H1 (cell line): ENCODE data around the gene OLFML2A. TPM values are rescaled to one million over a fixed set of nuclear protein-coding genes. Genes with fewer than 3 reads are reported as not detected.
A peak's percentile ranks its signal among the peaks of the same experiment; 100 is the strongest.

Source experiments
- CBX8 ChIP-seq: fragments of 300-800, 300-1000 bp; sonication (generic); IDR thresholded peaks from 2 replicates; pipeline ENCODE4 v1.7.1; 2016; ENCODE audit warnings: low read depth, low read length, borderline replicate concordance
- CEBPB ChIP-seq: IDR thresholded peaks from 2 replicates; pipeline ENCODE4 v1.6.1; 2012; ENCODE audit warnings: low read depth, low read length
- CHD1 ChIP-seq: IDR thresholded peaks from 2 replicates; pipeline ENCODE4 v1.6.1; 2012; ENCODE audit warnings: low read depth, low read length, improper control_type of control experiment
- CREB1 ChIP-seq: IDR thresholded peaks from 2 replicates; pipeline ENCODE4 v1.6.1; 2012; ENCODE audit warnings: inconsistent platforms
- EGR1 ChIP-seq: IDR thresholded peaks from 2 replicates; pipeline ENCODE4 v1.6.1; 2011; ENCODE audit warnings: low read depth, low read length, borderline replicate concordance
- EZH2 ChIP-seq: fragments of 200-600 bp; sonication (generic); IDR thresholded peaks from 2 replicates; pipeline ENCODE4 v1.7.1; 2012; ENCODE audit warnings: low read depth, mild to moderate bottlenecking, moderate library complexity, low read length, inconsistent platforms; ENCODE audit not compliant: severe bottlenecking
- FOSL1 ChIP-seq: IDR thresholded peaks from 2 replicates; pipeline ENCODE4 v1.6.1; 2011; ENCODE audit warnings: mild to moderate bottlenecking, low read depth, low read length, moderate library complexity; ENCODE audit not compliant: insufficient read depth
- GABPA ChIP-seq: IDR thresholded peaks from 2 replicates; pipeline ENCODE4 v1.6.1; 2011; ENCODE audit warnings: mild to moderate bottlenecking, low read length, moderate library complexity, borderline replicate concordance; ENCODE audit not compliant: insufficient read depth
- GTF2F1 ChIP-seq: IDR thresholded peaks from 2 replicates; pipeline ENCODE4 v1.6.1; 2012; ENCODE audit warnings: low read depth, low read length, improper control_type of control experiment, borderline replicate concordance
- JUND ChIP-seq: IDR thresholded peaks from 2 replicates; pipeline ENCODE4 v1.6.1; 2011; ENCODE audit warnings: mild to moderate bottlenecking, improper control_type of control experiment, low read length
- KDM4A ChIP-seq: IDR thresholded peaks from one replicate; pipeline ENCODE4 v1.7.1; 2012; ENCODE audit warnings: low read depth, mild to moderate bottlenecking, moderate library complexity, low read length, inconsistent platforms; ENCODE audit not compliant: severe bottlenecking
- PHF8 ChIP-seq: fragments of 200-600 bp; sonication (generic); conservative IDR thresholded peaks from 2 replicates; pipeline ENCODE4 v1.7.1; 2012; ENCODE audit warnings: low read depth, mild to moderate bottlenecking, inconsistent platforms, low read length, moderate library complexity
- POU5F1 ChIP-seq: IDR thresholded peaks from 2 replicates; pipeline ENCODE4 v1.6.1; 2011; ENCODE audit warnings: low read depth, mild to moderate bottlenecking, low read length, moderate library complexity
- RBBP5 ChIP-seq: IDR thresholded peaks from 2 replicates; pipeline ENCODE4 v1.7.1; 2012; ENCODE audit warnings: low read depth, mild to moderate bottlenecking, inconsistent platforms, low read length, moderate library complexity, borderline replicate concordance
- SRF ChIP-seq: IDR thresholded peaks from 2 replicates; pipeline ENCODE4 v1.6.1; 2011; ENCODE audit warnings: mild to moderate bottlenecking, low read depth, low read length, moderate library complexity
- TAF1 ChIP-seq: IDR thresholded peaks from 2 replicates; pipeline ENCODE4 v1.6.1; 2011; ENCODE audit warnings: mild to moderate bottlenecking, low read depth, low read length
- TBP ChIP-seq: IDR thresholded peaks from 2 replicates; pipeline ENCODE4 v1.6.1; 2011; ENCODE audit warnings: low read depth, low read length, improper control_type of control experiment
- TEAD4 ChIP-seq: IDR thresholded peaks from 2 replicates; pipeline ENCODE4 v1.6.1; 2012; ENCODE audit warnings: low read depth, low read length, inconsistent platforms, mixed read lengths
- polyA plus RNA-seq, 7 experiments: library from polyadenylated mRNA; depleted of rRNA in 3 of 7; stranded (reverse) in 5 of 7; unstranded in 2 of 7; fragments of >200 nt in 5 of 7; fragments of 200-250 nt in 2 of 7; gene quantifications; 1 replicate in 5 of 7; 2 replicates in 1 of 7; 4 replicates in 1 of 7; pipeline versions ENCODE4 v1.2.1 to v1.2.3, GENCODE V29; 2011 to 2013; ENCODE audit warnings: missing spikeins in 2 of 7, mixed read lengths in 2 of 7
- total RNA-seq: library from RNA; stranded (reverse); fragmentation: NEBNext Ultra II Directional; extraction: Animal tissue kit (Norgen Biotek cat#: 25700); gene quantifications from 2 replicates; pipeline ENCODE4 v1.2.1, GENCODE V29; 2021
- TF ChIP-seq, protein P1 (sequence below): IDR thresholded peaks from 2 replicates; pipeline ENCODE4 v1.6.1; 2011; ENCODE audit warnings: low read length, improper control_type of control experiment

The OLFML2A gene
- total and polyA plus RNA-seq, 2 of the 8 experiments (the other 6 are each of a cell fraction or from before 2014, with no cell fraction given): 7.8 to 11.5 TPM

DNA sequence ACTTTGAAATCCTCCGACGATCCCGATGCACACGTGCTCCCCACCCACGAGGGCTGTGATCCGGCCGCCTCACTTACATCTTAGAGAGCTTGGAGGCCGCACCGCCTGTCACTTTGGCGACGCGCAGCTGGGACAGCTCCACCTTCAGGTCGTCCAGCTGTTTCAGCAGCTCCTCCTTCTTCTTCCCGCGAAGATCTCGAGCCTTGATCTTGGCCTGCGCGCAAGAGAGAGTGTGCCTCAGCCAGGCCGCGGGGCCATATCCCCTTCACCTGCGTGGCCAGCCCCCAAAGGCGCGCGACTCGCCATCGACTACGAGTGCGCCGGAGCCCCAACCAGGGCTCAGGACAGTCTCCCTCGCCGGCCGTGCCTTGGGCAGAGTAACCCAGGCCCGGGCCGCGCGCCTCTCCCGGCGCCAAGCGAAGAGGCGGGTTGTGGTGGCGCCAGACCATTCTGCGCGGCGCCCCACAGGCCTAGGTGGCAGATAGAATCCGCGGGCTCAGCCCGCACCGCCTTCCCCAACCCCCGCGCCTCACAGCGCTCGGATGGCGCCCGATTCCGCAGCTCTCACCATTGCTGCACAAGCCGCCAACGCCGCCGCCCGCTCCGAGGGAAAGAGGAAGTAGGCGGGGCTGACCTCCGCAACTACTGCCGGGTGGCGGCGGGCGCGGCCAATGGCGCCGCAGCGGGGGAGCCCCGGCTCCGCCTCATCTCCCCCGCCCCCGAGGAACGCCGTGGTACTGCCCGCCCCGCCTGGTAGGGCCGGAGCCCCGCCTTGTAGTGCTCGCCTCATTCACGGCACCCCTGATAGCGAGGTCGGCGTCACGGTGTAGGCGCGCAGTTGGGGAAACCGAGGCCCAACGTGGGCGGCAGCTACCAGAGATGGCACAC, 84.7 kb downstream of the OLFML2A start, which contains the start of the genes ARPC5L and RPL35 (continued):
- TF ChIP-seq GABPA (peak; percentile 91), EGR1 (peak; percentile 47; the same call in 1 of the 2 replicates), CBX8 (no peak), TAF1 (peak; percentile 99), SRF (no peak), KDM4A (no peak), TBP (peak; percentile 96), POU5F1 (no peak), RBBP5 (0 out of 2 replicates have a peak, but pooled peaks have one; percentile 55), CREB1 (peak; percentile 75), JUND (peak; percentile 98), PHF8 (peak; percentile 99), TEAD4 (no peak), FOSL1 (0 out of 2 replicates have a peak, but pooled peaks have one; percentile 34), EZH2 (no peak), GTF2F1 (peak; percentile 87; the same call in 1 of the 2 replicates), CHD1 (peak; percentile 89), CEBPB (no peak)
- TF ChIP-seq, protein P1, sequence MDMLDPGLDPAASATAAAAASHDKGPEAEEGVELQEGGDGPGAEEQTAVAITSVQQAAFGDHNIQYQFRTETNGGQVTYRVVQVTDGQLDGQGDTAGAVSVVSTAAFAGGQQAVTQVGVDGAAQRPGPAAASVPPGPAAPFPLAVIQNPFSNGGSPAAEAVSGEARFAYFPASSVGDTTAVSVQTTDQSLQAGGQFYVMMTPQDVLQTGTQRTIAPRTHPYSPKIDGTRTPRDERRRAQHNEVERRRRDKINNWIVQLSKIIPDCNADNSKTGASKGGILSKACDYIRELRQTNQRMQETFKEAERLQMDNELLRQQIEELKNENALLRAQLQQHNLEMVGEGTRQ: peak; percentile 44
